ENCODE measurements around the gene FNDC3B. TPM values are rescaled to one million over a fixed set of nuclear protein-coding genes. Genes with fewer than 3 reads are reported as not detected.

FNDC3B gene
- total and polyA plus RNA-seq, 2 donors (not counting 3 experiments of a cell fraction or from before 2014, with no cell fraction given): 91.6 to 295 TPM

- Histone ChIP-seq H3K4me3 (replicated peaks in 1 of 3; ENCODE audit: insufficient read depth in 1 of 3, low read depth in 1 of 3, low read length in 3 of 3) (no peak overlapping the region), H3K4me1 (ENCODE audit: control insufficient read depth, extremely low read depth, insufficient read depth, low read length) (no peaks in the 10 kb centered on the region), H3K9me1 (replicated peaks; ENCODE audit: control insufficient read depth, extremely low read depth, insufficient read depth, low read length) (no peaks in the 10 kb centered on the region), H2AFZ (ENCODE audit: low read depth, low read length) (no peak overlapping the region), H3K27ac (ENCODE audit: insufficient read depth, low read depth, low read length) (no peak overlapping the region), H3K27me3 (ENCODE audit: control insufficient read depth in 2 of 2, insufficient read depth in 2 of 2, low read length in 2 of 2) (no peaks in the 10 kb centered on the region), H3K4me2 (ENCODE audit: insufficient read depth, low read length) (no peak overlapping the region), H3K9me3 (replicated peaks; ENCODE audit: control insufficient read depth, insufficient read depth, low read length) (no peaks in the 10 kb centered on the region), H3K9ac (replicated peaks; ENCODE audit: extremely low read depth, insufficient read depth, low read length) (no peak overlapping the region), H3K79me2 (ENCODE audit: control insufficient read depth, insufficient read depth, low read length) (peaks cover 74% of the 10 kb centered on the region), H3K36me3 (ENCODE audit: control insufficient read depth in 2 of 2, extremely low read depth in 1 of 2, insufficient read depth in 2 of 2, low read length in 2 of 2) (peaks cover 32 to 37% of the 10 kb centered on the region in 2 experiments), H4K20me1 (replicated peaks; ENCODE audit: control insufficient read depth, extremely low read depth, insufficient read depth, low read length) (peaks cover 11% of the 10 kb centered on the region)
- BruUV-seq (replicated peaks): no TSS peak
- TF ChIP-seq, protein P1, sequence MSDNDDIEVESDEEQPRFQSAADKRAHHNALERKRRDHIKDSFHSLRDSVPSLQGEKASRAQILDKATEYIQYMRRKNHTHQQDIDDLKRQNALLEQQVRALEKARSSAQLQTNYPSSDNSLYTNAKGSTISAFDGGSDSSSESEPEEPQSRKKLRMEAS (IDR thresholded peaks at IDR 0.05; ENCODE audit: insufficient read depth, insufficient read length): no peak
- no peak for TF ChIP-seq MYC (IDR thresholded peaks at IDR 0.05; ENCODE audit: low read depth, low read length)
- DNase-seq (ENCODE audit: low read depth, low spot score) (no peak), FAIRE-seq (no peak)
- intact Hi-C loops (cut with micrococcal nuclease) (no loop called here), dilution Hi-C loops (cut with MboI; ENCODE audit: extremely low pct_ligation_motif_present, low sequenced_read_pairs) (loop anchor here (5.0 kb wide), 1 partner anchor 33 kb away; no protein-coding TSS in a partner anchor)
- POLR2A ChIA-PET: no interaction called here
- CTCF ChIA-PET: interaction anchor here (1.6 kb wide), 1 partner anchor 50 kb away, joined by 3 read pairs; no protein-coding TSS in a partner anchor
Measured at GRCh38 chr3:172115787-172116186, 76.4 kb downstream of the FNDC3B start.

- no peaks in the 10 kb centered on the region for H3K27me3 ChIP-seq (ENCODE audit: control insufficient read depth in 2 of 2, insufficient read depth in 2 of 2, low read length in 2 of 2)
- CTCF ChIA-PET: interaction anchor here (1.4 kb wide), 1 partner anchor 16 kb away, joined by 3 read pairs; no protein-coding TSS in a partner anchor
- FAIRE-seq (no peak), DNase-seq (ENCODE audit: low read depth, low spot score) (no peak)
- BruUV-seq (replicated peaks): no TSS peak
- H3K9ac ChIP-seq (replicated peaks; ENCODE audit: extremely low read depth, insufficient read depth, low read length): no peak overlapping the region
- no peak overlapping the region for H3K27ac ChIP-seq (ENCODE audit: insufficient read depth, low read depth, low read length)
- no peaks in the 10 kb centered on the region for H3K9me3 ChIP-seq (replicated peaks; ENCODE audit: control insufficient read depth, insufficient read depth, low read length)
- H3K4me2 ChIP-seq (ENCODE audit: insufficient read depth, low read length): no peak overlapping the region
- no peaks in the 10 kb centered on the region for H3K4me1 ChIP-seq (ENCODE audit: control insufficient read depth, extremely low read depth, insufficient read depth, low read length)
- no peak overlapping the region for H2AFZ ChIP-seq (ENCODE audit: low read depth, low read length)
- H3K9me1 ChIP-seq (replicated peaks; ENCODE audit: control insufficient read depth, extremely low read depth, insufficient read depth, low read length): no peaks in the 10 kb centered on the region
- H3K4me3 ChIP-seq (replicated peaks in 1 of 3; ENCODE audit: insufficient read depth in 1 of 3, low read depth in 1 of 3, low read length in 3 of 3): no peak overlapping the region
- POLR2A ChIA-PET: no interaction called here
- peaks cover 7% of the 10 kb centered on the region for H4K20me1 ChIP-seq (replicated peaks; ENCODE audit: control insufficient read depth, extremely low read depth, insufficient read depth, low read length)
- dilution Hi-C loops (cut with MboI; ENCODE audit: extremely low pct_ligation_motif_present, low sequenced_read_pairs) (loop anchor here (5.0 kb wide), 1 partner anchor 36 kb away; no protein-coding TSS in a partner anchor), intact Hi-C loops (cut with micrococcal nuclease) (no loop called here)
- H3K79me2 ChIP-seq (ENCODE audit: control insufficient read depth, insufficient read depth, low read length): peaks cover 78% of the 10 kb centered on the region
- peaks cover 31 to 40% of the 10 kb centered on the region in 2 experiments for H3K36me3 ChIP-seq (ENCODE audit: control insufficient read depth in 2 of 2, extremely low read depth in 1 of 2, insufficient read depth in 2 of 2, low read length in 2 of 2)
- TF ChIP-seq JUN (IDR thresholded peaks at IDR 0.05; ENCODE audit: borderline replicate concordance, insufficient read depth, insufficient read length, low read depth): no peak
- no peak for TF ChIP-seq POLR2A (IDR thresholded peaks at IDR 0.05; ENCODE audit: low read depth, low read length)
Measured at GRCh38 chr3:172118019-172118418, 78.6 kb downstream of the FNDC3B start.
